Activated CD4-positive, alpha-beta T cell treated with anti-CD3 and anti-CD28 coated beads for 48 hours (primary cell): Measurements from ENCODE around the gene BPIFB2.
"Not testable (repeated sequence)": the region's sequence is repeated elsewhere in the genome, so short reads cannot be mapped to it uniquely, and the experiment has no call there.

Experiments
- DNase-seq: peaks from one replicate; pipeline ENCODE4 v3.0.0-alpha.2; 2020

The BPIFB2 gene, protein sequence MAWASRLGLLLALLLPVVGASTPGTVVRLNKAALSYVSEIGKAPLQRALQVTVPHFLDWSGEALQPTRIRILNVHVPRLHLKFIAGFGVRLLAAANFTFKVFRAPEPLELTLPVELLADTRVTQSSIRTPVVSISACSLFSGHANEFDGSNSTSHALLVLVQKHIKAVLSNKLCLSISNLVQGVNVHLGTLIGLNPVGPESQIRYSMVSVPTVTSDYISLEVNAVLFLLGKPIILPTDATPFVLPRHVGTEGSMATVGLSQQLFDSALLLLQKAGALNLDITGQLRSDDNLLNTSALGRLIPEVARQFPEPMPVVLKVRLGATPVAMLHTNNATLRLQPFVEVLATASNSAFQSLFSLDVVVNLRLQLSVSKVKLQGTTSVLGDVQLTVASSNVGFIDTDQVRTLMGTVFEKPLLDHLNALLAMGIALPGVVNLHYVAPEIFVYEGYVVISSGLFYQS

DNA sequence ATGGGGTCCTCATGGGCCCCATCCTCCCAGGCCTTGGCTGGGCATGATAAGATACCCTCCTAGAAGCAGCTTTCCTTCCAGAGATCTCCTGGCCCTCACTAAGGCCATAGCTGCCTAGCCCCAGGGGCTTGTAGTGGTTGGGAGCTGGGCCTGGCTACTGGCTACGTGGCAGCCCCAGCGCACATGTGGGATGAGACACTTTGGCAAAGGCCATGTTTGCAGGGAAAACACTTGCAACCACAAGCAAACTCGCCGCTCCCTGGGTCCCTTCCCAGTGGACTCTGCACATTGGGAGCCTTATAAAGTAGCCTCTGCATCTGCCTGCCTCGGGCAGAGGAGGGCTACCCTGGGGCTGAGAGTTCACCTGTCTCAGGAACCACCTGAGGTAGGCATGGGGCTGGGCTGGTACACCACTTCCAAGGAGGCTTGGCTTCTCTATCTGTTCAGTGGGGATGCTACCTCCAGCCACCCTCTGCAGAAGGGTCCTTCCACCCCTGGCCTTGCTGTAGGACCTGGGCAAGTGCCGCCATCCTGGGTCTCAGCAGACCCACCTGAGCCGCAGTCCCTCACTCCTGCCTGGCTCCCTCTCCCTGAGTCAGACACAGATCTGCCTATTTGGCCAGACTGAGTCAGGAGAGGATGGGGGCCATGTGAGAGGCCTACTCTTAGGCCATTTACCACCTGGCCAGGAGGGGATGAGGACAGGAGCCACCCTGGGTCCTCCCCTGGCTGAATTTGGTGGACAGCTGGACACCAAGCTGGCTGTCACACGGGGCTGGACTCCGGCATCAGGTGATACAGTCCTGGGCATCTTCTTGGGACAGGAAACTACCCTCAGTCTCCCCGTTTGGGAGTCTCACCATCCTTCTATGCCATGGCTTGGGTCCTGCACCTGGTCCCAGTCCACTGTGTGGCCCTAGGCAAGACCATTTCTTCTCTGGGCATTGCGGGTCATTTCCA is at the start of gene BPIFB2:
Gene BPIFB2, plus strand, starts transcription at position 329 of the 960 bp plus-strand sequence. CDS start 871 bp downstream, outside the sequence.
- no peak for DNase-seq

DNA sequence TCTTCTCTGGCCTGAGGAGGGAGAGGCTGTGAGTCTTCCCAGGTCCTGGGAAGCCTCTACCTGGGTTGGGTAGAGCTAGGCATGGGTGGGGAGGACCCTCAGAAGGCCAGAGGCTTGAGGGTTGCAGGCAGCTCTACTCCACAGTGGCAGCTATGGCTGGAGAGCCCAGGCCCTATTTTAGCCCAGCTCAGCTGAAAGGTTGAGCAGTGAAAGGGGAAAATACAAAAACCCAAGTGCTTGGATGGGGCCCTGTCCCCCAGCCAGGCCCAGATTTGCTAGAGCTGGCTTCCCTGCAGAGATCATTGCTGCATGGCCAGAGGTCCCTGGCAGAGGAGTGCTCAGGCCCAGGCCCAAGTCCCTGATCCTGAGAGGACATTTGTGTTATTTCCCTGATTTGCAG is 48.9 kb upstream of the BPIFB2 start:
- no peak for DNase-seq

GRCh38 chr20:32959351-32960221 is 47.9 kb upstream of the BPIFB2 start:
- DNase-seq, result no peak

GRCh38 chr20:32960222-32960518 is 47.3 kb upstream of the BPIFB2 start:
- DNase-seq, result no peak

GRCh38 chr20:32960849-32961731 is 46.4 kb upstream of the BPIFB2 start:
- no peak for DNase-seq

GRCh38 chr20:32962053-32962452 is 45.5 kb upstream of the BPIFB2 start:
- no peak for DNase-seq

GRCh38 chr20:32962646-32963045 is 44.9 kb upstream of the BPIFB2 start:
- DNase-seq, result not testable (repeated sequence)

DNA sequence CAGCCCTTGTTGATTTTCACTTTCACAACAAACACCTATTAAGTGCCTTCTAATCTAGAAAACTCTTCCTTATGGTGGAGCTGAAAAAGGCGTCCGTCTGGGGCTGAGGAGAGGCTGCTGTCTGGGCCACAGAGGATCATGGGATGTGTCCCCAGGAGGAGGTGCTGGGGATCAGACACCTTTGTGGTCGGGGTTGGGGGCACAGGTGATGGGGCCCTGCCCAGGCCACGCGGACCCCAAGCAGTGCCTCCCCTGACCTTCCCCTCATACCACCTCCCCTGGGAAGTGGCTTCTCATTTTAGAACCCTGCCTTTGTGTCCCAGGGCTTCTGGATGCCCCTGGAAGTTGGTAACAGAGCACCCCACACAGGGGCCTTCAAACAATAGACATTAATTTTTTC is 44.3 kb upstream of the BPIFB2 start:
- no peak for DNase-seq

GRCh38 chr20:32964575-32964974 is 42.9 kb upstream of the BPIFB2 start:
- DNase-seq, result no peak

- no peak for DNase-seq
These were observed 42.4 kb upstream of the BPIFB2 start for GRCh38 chr20:32965115-32965514.

GRCh38 chr20:32965581-32966373 is 41.7 kb upstream of the BPIFB2 start:
- peak; percentile 32 for DNase-seq

DNA sequence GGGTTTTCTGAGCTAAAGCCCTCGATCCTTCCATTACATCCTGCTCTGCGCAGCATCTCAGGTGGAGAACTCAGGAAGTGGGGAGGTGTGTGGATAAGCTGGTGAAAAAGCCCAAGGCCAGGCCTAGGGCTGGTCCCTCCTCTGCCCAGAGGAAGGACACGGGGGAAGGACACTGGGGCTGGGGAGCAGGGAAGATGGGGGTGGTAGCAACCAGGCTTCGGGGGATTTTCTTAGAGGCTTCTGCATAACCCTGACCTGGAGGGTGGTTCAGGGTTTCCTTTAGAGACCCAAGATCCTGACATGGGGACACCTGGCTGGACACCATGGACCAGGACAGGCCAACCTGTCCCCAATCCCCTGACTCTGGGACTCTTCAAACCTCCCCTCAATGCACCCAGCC is 41.1 kb upstream of the BPIFB2 start:
- DNase-seq, result no peak

GRCh38 chr20:32966881-32967781 is 40.4 kb upstream of the BPIFB2 start:
- peak; percentile 62 for DNase-seq

GRCh38 chr20:32967961-32968457 is 39.5 kb upstream of the BPIFB2 start:
- DNase-seq, result peak; percentile 71

DNA sequence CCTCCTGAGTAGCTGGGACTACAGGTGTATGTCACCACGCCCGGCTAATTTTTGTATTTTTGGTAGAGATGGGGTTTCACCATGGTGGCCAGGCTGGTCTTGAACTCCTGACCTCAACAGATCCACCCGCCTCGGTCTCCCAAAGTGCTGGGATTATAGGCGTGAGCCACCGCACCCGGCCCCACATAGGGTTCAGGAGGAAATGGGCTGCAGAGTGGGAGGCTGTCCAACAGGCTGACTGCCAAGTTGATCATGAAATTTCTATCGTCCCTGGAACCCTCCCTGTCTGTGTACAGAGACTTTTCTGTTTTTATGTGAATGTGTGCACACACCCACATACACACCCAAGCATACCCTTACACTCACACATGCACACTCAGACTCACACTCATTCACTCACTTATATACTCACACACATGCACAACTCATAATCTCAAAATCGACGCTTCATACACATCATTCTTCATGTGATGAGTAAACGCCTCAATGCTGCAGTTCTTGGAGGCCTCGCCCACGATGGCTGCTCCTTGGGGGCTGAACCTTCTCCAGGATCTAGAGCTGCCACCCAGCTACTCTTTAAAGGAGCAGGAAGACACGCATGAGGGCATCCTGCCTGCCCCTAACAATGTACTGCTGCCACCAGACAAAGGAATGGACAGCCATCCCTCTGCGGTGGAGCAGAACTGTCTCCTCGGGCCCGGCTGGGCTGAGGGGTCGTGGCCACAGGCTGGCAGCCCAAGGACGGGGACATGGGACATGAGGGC is 38.8 kb upstream of the BPIFB2 start:
- peak; percentile 76 for DNase-seq

DNA sequence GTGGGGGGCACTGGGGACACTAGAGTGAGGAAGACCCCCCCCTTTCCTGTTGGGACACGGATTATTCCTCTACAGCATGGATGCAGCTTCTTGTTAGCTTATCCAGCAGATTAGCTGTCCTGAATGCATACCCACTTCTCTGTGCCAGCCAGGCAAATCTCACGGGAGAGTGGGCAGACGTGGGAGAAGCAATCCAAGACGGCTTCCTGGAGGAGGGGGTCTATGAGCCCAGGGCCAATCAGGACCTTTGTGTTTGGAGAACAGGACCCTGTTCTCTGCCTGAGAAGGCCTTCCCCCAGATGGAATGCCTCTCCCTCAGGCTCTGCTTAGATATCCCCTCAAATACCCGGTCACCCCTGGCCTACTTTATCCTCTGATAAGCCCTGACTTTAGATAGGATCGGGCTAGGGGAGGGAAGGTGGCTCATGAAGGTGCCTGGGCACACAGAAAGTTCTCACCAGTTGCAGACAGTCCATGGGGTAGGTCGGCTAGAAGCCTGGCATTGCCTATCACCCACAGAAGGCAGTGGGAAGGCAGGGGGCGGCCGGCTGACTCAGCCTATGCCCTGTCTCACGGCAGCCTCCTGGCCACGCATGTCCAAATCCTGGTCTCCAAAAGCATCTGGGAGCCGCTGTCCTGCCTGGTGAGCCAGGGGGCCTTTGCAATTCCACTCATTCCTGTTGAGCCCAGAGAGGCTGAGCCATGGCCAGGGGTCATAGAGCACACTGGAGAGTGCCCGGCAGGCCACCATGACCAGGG is 38.0 kb upstream of the BPIFB2 start:
- no peak for DNase-seq

- DNase-seq, result no peak
These were observed 37.2 kb upstream of the BPIFB2 start for GRCh38 chr20:32970115-32970972.
